Thymus (tissue), 11 donors: ENCODE data around the gene SMIM23. TPM values are rescaled to one million over a fixed set of nuclear protein-coding genes. Genes with fewer than 3 reads are reported as not detected.

Source experiments
- DNase-seq, 9 donors: peaks; one replicate each; pipeline ENCODE4 v3.0.0-alpha.2; 2013; ENCODE audit warnings: low spot score in 9 of 9, low read depth in 6 of 9, missing footprints in 1 of 9
- H3K27ac ChIP-seq, 2 donors: one replicate each; pipeline ENCODE4 v1.5.1; 2013; ENCODE audit warnings: control low read depth in 1 of 2, low read depth in 1 of 2, low read length in 1 of 2, mild to moderate bottlenecking in 1 of 2, moderate library complexity in 1 of 2
- H3K27me3 ChIP-seq, 2 donors: one replicate each; pipeline ENCODE4 v1.5.1; 2013; ENCODE audit warnings: low read length in 1 of 2; ENCODE audit not compliant: control insufficient read depth in 2 of 2, insufficient read depth in 1 of 2
- H3K36me3 ChIP-seq, 2 donors: one replicate each; pipeline ENCODE4 v1.5.1; 2013; ENCODE audit warnings: low read length in 1 of 2, mild to moderate bottlenecking in 1 of 2, moderate library complexity in 1 of 2; ENCODE audit not compliant: control insufficient read depth in 2 of 2, insufficient read depth in 2 of 2
- H3K4me1 ChIP-seq, 2 donors: one replicate each; pipeline ENCODE4 v1.5.1; 2013; ENCODE audit warnings: low read length in 2 of 2; ENCODE audit not compliant: control insufficient read depth in 2 of 2, insufficient read depth in 2 of 2
- H3K4me3 ChIP-seq, 2 donors: one replicate each; pipeline ENCODE4 v1.5.1; 2013; ENCODE audit warnings: low read length in 2 of 2, control low read depth in 1 of 2, mild to moderate bottlenecking in 1 of 2
- H3K9me3 ChIP-seq, 2 donors: one replicate each; pipeline ENCODE4 v1.5.1; 2013; ENCODE audit warnings: low read length in 1 of 2, mild to moderate bottlenecking in 1 of 2; ENCODE audit not compliant: control insufficient read depth in 2 of 2, insufficient read depth in 1 of 2
- WGBS: extraction: QIAGEN DNeasy Blood & Tissue Kit; methylation state at CpG from one replicate; pipeline ENCODE4 v1.1.7; 2013; 5-methylcytosine and 5-hydroxymethylcytosine counted together
- polyA plus RNA-seq: library from polyadenylated mRNA; stranded (reverse); fragments of 200-250 nt; gene quantifications from one replicate; pipeline ENCODE4 v1.2.3, GENCODE V29; 2013
- total RNA-seq: library from RNA; stranded (reverse); fragments of 120-200 nt; gene quantifications from one replicate; pipeline ENCODE4 v1.2.4, GENCODE V29; 2013
- donor health status: healthy.

The SMIM23 gene
- total and polyA plus RNA-seq, 2 donors, result 0.02 TPM; not detected in 1

DNA sequence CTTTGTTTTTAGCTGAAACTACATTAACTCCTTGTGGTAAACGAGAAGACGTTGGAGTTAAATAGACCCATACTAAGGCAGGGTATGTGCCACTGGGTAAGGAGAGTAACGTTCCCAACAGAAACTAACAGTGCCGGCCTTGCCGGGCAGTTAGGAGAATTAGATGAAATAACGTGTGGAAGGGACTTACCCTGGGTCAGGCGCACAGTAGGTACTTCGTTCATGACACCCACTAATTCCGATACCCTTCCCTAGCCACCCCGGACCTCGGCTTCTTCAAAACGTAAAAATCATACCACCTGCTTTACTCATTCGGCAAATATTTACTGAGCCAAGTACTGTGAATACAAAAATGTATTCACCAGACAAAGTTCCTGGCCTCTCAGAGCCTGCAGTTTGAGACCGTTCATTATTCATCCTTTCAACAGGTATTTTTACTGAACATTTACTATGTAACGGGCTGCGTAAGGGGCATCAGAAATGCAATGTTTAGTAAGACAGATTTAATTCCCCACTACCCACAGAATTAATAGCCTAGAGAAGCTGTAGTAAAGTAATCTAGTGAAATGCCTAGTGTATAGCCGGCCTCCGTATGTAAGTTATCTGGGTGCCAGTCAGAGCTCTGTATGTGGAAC lies 3.2 kb upstream of the SMIM23 start:
- no peaks in the 10 kb centered on the region for H3K9me3 ChIP-seq
- no peaks in the 10 kb centered on the region for H3K4me1 ChIP-seq
- WGBS, result 97% methylated on average over 18 of the region's 18 CpGs
- H3K36me3 ChIP-seq, result no peaks in the 10 kb centered on the region
- no peak overlapping the region for H3K27ac ChIP-seq
- no peaks in the 10 kb centered on the region for H3K27me3 ChIP-seq
- H3K4me3 ChIP-seq, result no peak overlapping the region
- DNase-seq, result no peak

DNA sequence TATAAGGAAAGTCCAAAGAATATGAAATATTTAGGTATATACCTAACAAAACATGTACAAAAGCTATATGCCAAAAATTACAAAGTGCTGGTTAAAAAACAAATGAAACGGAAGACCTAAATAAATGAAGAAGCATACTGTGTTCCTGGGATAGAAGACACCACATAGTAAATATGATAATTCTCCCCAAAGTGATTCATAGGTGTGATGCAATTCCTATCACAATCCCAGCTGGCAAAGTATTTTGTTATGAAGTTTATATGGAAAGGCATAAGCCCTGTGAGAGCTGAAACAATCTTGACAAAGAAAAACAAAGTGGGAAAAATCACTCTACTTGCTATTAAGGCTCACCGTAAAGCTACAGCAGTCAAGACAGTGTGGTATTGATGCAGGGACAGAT lies 2.6 kb upstream of the SMIM23 start:
- no peaks in the 10 kb centered on the region for H3K27me3 ChIP-seq
- H3K4me1 ChIP-seq, result no peaks in the 10 kb centered on the region
- WGBS, result 97% methylated on average over 2 of the region's 2 CpGs
- no peak overlapping the region for H3K4me3 ChIP-seq
- DNase-seq, result no peak
- H3K27ac ChIP-seq, result no peak overlapping the region
- H3K36me3 ChIP-seq, result no peaks in the 10 kb centered on the region
- H3K9me3 ChIP-seq, result no peaks in the 10 kb centered on the region

DNA sequence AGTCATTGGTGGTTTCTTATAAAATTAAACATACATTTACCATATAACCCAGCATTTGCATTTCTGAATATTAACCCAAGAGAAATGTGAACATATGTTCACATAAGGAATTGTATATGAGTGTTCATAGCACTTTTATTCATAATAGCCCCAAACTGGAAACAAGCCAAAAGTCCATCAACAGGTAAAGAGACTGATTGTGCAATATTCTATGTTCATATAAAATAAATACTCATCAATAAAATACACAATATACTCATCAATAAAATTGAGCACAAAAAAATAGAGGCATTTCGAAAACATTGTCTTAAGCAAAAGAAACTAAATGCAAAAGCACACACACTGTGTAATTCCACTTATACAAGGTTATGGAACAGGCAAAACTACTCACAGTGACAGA lies 3.7 kb downstream of the SMIM23 start:
- 98% methylated on average over 1 of the region's 1 CpG for whole genome bisulfite sequencing
- Histone ChIP-seq H3K27me3 (no peaks in the 10 kb centered on the region), H3K4me3 (no peak overlapping the region), H3K9me3 (no peaks in the 10 kb centered on the region), H3K4me1 (no peaks in the 10 kb centered on the region), H3K36me3 (no peaks in the 10 kb centered on the region), H3K27ac (no peak overlapping the region)
- DNase-seq, result no peak

DNA sequence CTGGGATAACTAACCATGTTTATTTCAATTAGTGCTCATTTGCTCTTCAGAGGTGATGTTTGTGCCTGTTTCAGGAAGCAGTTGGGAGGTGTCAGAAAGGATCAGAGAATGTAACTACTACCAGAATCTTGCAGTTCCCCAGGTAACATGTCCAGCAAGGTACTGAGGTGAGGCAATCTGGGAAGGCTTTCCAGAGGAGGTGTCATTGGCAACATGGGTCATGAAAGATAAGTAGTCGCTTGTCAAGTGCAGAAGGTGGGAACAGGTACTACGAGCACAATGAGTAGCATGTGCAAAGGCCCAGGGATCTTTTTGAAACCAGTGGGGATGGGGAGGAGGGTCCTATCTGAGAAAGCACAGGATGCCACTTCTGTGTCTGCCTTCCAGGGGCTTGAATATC lies 4.8 kb downstream of the SMIM23 start:
- H3K27ac ChIP-seq, result no peak overlapping the region
- 96% methylated on average over 2 of the region's 2 CpGs for WGBS
- H3K4me3 ChIP-seq, result no peak overlapping the region
- DNase-seq, result no peak
- H3K36me3 ChIP-seq, result no peaks in the 10 kb centered on the region
- no peaks in the 10 kb centered on the region for H3K9me3 ChIP-seq
- peaks cover 0 to 3% of the 10 kb centered on the region in 2 donors for H3K4me1 ChIP-seq
- no peaks in the 10 kb centered on the region for H3K27me3 ChIP-seq

DNA sequence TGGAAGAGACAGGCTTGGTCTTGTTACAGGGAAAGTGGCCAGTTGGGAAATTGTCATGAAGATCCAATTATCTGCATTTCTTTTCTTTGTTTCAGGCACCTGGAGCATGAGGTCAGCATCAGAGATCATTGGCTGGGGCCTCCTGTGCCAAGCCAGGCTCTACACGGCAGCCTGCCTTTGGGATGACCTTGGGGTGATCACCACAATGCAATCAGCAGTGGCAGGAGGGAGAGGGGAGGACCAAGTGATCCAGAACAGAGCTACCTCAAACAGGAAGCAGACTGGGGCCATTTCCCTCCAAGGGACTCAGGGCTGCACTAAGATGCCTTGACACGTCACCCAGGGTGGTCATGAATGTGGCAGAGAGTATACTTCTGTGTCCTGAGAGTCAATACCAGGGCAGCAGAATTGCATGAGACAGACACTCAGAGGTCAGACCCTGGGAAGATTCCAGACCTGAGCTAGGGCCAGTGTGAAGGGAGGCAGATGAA lies 8.9 kb downstream of the SMIM23 start:
- H3K9me3 ChIP-seq, result no peaks in the 10 kb centered on the region
- H3K27me3 ChIP-seq, result no peaks in the 10 kb centered on the region
- WGBS, result 74% methylated on average over 2 of the region's 2 CpGs
- H3K4me1 ChIP-seq, result peaks cover 0 to 3% of the 10 kb centered on the region in 2 donors
- H3K36me3 ChIP-seq, result no peaks in the 10 kb centered on the region
- H3K4me3 ChIP-seq, result no peak overlapping the region
- DNase-seq, result no peak
- H3K27ac ChIP-seq, result no peak overlapping the region

DNA sequence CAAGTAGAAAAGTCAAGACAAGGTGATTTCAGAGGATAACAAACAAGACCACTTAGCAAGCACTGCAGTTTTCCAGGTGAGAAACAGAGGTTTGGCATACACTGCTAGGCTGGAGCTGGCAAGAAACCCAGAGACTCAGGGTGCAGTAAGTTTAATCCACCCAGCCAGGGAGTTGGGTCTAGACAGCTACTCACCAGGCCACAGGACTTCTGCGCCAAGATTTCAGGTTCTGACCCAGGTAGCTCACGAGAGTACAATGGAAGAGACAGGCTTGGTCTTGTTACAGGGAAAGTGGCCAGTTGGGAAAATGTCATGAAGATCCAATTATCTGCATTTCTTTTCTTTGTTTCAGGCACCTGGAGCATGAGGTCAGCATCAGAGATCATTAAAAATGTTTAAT lies 9.8 kb downstream of the SMIM23 start:
- H3K4me1 ChIP-seq, result peaks cover 0 to 3% of the 10 kb centered on the region in 2 donors
- no peak overlapping the region for H3K4me3 ChIP-seq
- H3K9me3 ChIP-seq, result no peaks in the 10 kb centered on the region
- no peak overlapping the region for H3K27ac ChIP-seq
- no peak for DNase-seq
- 91% methylated on average over 2 of the region's 2 CpGs for WGBS
- H3K36me3 ChIP-seq, result no peaks in the 10 kb centered on the region
- no peaks in the 10 kb centered on the region for H3K27me3 ChIP-seq

DNA sequence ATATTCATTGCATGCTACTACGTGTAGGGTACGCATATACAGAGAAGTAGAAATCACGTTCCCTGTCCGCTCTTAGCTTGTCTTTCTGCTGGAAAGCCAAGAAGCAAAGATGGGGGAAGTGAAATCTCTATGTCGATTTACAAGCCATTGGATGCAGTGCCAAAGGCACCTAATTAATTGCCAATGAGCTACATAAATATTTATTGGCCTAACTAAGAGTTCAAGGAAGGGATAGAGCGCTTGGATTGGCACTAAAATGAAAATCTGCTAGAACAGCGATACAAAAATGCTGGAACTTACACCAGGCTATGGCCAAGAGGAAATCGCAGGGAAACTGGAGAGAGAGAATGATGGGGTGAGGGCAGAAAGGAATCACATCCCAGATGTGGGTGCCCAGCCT lies 10.8 kb downstream of the SMIM23 start:
- Histone ChIP-seq H3K4me1 (peaks cover 0 to 3% of the 10 kb centered on the region in 2 donors), H3K36me3 (no peaks in the 10 kb centered on the region), H3K27ac (no peak overlapping the region), H3K9me3 (no peaks in the 10 kb centered on the region), H3K27me3 (no peaks in the 10 kb centered on the region), H3K4me3 (no peak overlapping the region)
- DNase-seq, result no peak
- 97% methylated on average over 8 of the region's 8 CpGs for WGBS

DNA sequence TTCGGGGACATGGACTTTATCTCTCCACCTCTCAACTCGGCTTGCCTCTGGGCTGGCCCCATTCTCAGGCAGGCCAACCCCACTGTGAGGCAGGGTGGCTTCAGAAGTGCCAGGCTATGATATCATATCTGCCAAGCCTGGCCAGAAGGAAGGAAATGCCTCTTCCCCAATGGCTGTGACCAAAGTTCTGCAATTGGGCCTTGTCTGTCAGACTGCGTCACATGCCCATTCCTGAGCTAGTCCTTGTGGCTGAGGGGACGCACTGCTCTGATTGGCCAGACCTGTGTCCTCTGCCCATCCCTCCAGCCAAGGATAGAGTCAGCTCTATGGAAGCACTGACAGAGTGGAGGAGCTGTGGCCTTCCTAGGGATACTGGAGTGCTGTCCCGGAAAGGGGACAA lies 11.9 kb downstream of the SMIM23 start:
- Histone ChIP-seq H3K4me1 (peaks cover 0 to 3% of the 10 kb centered on the region in 2 donors), H3K27me3 (no peaks in the 10 kb centered on the region), H3K36me3 (no peaks in the 10 kb centered on the region), H3K9me3 (no peaks in the 10 kb centered on the region), H3K27ac (no peak overlapping the region), H3K4me3 (no peak overlapping the region)
- 85% methylated on average over 5 of the region's 5 CpGs for WGBS
- DNase-seq, result no peak

DNA sequence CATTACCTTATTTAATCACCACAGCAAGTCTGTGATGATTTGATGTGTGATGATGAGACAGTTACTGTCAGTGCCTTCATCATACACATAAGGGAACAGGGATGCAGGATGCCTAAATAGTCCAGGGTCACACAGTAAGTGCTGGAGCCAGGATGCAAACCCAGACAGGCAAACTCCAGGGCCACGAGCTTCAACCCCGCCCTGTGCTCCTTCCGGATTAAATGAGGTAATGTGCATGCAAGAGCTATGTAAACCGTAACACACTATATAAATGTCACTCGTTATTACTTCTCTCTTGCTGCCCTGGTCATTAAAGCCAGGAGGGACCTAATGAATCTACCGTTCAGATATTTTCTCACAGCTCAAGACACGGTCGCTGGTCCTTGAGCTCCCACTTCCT lies 12.8 kb downstream of the SMIM23 start:
- Histone ChIP-seq H3K4me1 (peaks cover 0 to 3% of the 10 kb centered on the region in 2 donors), H3K9me3 (no peaks in the 10 kb centered on the region), H3K36me3 (no peaks in the 10 kb centered on the region), H3K27me3 (no peaks in the 10 kb centered on the region), H3K27ac (no peak overlapping the region), H3K4me3 (no peak overlapping the region)
- 96% methylated on average over 8 of the region's 8 CpGs for WGBS
- DNase-seq, result no peak
